ENCODE data around the gene SEC31B.

GRCh38 chr10:100448951-100449350 lies 70.7 kb downstream of the SEC31B start:
- TF ChIP-seq CTCF (conservative IDR thresholded peaks at IDR 0.05; ENCODE audit: low read depth in 2 of 2) = no peak
- TF ChIP-seq POLR2AphosphoS5 (IDR thresholded peaks at IDR 0.05; ENCODE audit: low read depth) = no peak
